ENCODE results near the gene AXIN1. TPM values are rescaled to one million over a fixed set of nuclear protein-coding genes. Genes with fewer than 3 reads are reported as not detected.

Gene AXIN1, protein sequence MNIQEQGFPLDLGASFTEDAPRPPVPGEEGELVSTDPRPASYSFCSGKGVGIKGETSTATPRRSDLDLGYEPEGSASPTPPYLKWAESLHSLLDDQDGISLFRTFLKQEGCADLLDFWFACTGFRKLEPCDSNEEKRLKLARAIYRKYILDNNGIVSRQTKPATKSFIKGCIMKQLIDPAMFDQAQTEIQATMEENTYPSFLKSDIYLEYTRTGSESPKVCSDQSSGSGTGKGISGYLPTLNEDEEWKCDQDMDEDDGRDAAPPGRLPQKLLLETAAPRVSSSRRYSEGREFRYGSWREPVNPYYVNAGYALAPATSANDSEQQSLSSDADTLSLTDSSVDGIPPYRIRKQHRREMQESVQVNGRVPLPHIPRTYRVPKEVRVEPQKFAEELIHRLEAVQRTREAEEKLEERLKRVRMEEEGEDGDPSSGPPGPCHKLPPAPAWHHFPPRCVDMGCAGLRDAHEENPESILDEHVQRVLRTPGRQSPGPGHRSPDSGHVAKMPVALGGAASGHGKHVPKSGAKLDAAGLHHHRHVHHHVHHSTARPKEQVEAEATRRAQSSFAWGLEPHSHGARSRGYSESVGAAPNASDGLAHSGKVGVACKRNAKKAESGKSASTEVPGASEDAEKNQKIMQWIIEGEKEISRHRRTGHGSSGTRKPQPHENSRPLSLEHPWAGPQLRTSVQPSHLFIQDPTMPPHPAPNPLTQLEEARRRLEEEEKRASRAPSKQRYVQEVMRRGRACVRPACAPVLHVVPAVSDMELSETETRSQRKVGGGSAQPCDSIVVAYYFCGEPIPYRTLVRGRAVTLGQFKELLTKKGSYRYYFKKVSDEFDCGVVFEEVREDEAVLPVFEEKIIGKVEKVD
- 19.6 and 35.4 TPM in 2 replicates for total RNA-seq (ENCODE audit: low replicate concordance)

DNA sequence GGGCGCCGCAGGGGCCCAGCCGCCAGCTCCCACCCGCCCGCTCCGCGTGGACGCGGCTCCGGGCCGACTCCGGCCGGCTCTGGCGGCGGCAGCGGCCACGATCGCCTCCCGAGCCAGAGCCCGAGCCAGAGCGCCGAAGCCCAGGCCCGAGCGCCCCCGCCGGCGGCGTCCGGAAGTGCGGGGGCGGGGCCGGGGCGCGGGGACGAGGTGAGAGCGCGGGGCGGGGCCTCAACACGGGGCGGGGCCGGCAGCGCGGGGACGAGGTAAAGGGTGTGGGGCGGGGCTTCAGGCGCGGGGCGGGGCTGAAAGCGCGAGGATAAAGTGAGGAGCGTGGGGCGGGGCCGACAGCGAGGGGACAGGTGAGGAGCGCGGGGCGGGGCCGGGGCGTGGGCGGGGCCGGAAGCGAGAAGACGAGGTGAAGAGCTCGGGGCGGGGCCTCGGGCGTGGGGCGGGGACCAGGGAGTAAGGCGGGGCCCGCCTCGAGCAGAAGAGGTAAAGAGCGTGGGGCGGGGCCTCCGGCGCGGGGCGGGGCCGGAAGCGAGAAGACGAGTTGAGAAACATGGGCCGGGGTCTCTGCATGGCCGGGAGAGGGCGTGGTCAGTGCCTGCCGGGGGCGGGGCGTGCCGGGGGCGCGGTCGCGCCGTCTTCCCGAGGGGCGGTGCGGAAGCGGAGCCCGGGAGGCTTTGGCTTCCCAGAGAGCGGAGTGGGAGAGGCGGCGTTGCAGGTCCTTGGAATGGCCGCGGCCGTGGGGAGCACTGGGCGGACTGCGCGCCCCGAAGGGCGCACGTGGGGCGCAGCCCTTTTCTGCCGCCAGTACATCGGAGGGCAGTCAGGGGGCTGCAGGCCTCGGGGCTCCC, at the start of gene AXIN1:
AXIN1 (minus strand) TSS at position 177 of the 857 bp plus-strand sequence. CDS start 5,698 bp downstream, outside the sequence.
- H3F3A ChIP-seq (ENCODE audit: low read depth), result no peaks in the 10 kb centered on the region
- no peaks in the 10 kb centered on the region for H3K36me3 ChIP-seq
- peaks cover 3% of the 10 kb centered on the region for H3K4me1 ChIP-seq
- Mint-ChIP-seq H3K4me3 (peak within 1 kb of the TSS; percentile 96), H3K36me3 (peaks cover 8% of the 10 kb centered on the region), H3K27ac (no peak within 1 kb of the TSS), H3K27me3 (ENCODE audit: insufficient read depth, low read depth) (peaks cover 3% of the 10 kb centered on the region), H3K4me1 (peaks cover 17% of the 10 kb centered on the region), H3K9me3 (no peaks in the 10 kb centered on the region)
- H3K27me3 ChIP-seq, result no peaks in the 10 kb centered on the region
- TF ChIP-seq, protein P1, sequence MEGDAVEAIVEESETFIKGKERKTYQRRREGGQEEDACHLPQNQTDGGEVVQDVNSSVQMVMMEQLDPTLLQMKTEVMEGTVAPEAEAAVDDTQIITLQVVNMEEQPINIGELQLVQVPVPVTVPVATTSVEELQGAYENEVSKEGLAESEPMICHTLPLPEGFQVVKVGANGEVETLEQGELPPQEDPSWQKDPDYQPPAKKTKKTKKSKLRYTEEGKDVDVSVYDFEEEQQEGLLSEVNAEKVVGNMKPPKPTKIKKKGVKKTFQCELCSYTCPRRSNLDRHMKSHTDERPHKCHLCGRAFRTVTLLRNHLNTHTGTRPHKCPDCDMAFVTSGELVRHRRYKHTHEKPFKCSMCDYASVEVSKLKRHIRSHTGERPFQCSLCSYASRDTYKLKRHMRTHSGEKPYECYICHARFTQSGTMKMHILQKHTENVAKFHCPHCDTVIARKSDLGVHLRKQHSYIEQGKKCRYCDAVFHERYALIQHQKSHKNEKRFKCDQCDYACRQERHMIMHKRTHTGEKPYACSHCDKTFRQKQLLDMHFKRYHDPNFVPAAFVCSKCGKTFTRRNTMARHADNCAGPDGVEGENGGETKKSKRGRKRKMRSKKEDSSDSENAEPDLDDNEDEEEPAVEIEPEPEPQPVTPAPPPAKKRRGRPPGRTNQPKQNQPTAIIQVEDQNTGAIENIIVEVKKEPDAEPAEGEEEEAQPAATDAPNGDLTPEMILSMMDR (IDR thresholded peaks at IDR 0.05), result peak; percentile 66
- no peak for TF ChIP-seq EZH2phosphoT487 (IDR thresholded peaks at IDR 0.05)
- peak within 1 kb of the TSS; percentile 87 for H3K4me2 ChIP-seq
- no peaks in the 10 kb centered on the region for H3K9me3 ChIP-seq (ENCODE audit: low read depth)
- H3K79me2 ChIP-seq (ENCODE audit: low read depth), result peaks cover 43% of the 10 kb centered on the region
- peak; percentile 100 for DNase-seq (ENCODE audit: low spot score)
- peaks cover 36% of the 10 kb centered on the region for H4K20me1 ChIP-seq (ENCODE audit: low read depth)
- H2AFZ ChIP-seq (replicated peaks), result peak within 1 kb of the TSS; percentile 74
- H3K4me3 ChIP-seq, result peak within 1 kb of the TSS; percentile 85
- no peak within 1 kb of the TSS for H3K27ac ChIP-seq
- peak within 1 kb of the TSS; percentile 88 for H3K9ac ChIP-seq

DNA sequence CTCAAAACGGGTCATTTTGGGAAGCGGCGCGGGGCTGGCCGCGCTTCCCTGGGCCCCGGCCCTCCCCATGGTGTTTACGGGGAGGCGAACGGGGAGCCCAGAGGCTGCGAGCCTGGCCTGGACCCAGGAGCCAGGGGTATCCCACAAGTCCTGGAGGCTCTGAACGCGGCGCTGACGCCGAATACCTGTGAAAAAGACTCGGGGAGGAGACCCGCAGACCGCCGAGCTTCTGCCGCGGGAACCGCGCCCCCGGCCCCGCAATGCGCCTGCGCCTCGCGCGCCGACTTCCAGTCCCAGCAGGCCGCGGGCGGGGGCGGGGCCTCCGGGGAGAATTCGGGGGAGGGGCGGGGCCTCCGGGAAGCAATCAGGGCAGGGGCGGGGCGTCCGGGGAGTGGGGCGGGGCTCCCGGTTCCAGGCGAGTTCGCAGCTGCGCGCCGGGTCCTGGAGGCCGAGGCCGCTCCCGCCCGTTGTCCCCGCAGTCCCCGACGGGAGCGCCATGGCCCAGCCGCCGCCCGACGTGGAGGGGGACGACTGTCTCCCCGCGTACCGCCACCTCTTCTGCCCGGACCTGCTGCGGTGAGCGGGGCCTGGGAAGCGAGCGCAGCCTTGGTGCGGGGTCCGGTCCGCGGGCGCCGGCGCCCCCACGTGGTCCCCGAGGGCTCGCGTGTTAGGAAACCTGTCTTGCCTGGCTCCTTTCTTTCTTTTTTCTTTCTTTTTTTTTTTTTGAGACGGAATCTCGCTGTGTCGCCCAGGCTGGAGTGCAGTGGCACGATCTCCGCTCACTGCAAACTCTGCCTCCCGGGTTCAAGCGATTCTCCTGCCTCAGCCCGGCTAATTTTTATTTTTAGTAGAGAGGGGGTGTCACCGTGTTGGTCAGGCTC, 49.2 kb upstream of the AXIN1 start, which contains the start of gene DECR2:
DECR2 (plus strand) TSS at position 418 of the 881 bp plus-strand sequence; CDS start at position 497, 79 bp downstream.
- Histone ChIP-seq H3K79me2 (ENCODE audit: low read depth) (peaks cover 6% of the 10 kb centered on the region), H3K4me1 (no peaks in the 10 kb centered on the region), H3F3A (ENCODE audit: low read depth) (peaks cover 57% of the 10 kb centered on the region), H3K9me3 (ENCODE audit: low read depth) (no peaks in the 10 kb centered on the region), H3K27ac (peak within 1 kb of the TSS; percentile 79), H3K36me3 (no peaks in the 10 kb centered on the region), H3K4me2 (peak within 1 kb of the TSS; percentile 79), H4K20me1 (ENCODE audit: low read depth) (peaks cover 26% of the 10 kb centered on the region), H3K27me3 (peaks cover under 1% of the 10 kb centered on the region), H3K9ac (peak within 1 kb of the TSS; percentile 55), H3K4me3 (peak within 1 kb of the TSS; percentile 69), H2AFZ (replicated peaks) (peak within 1 kb of the TSS; percentile 48)
- Mint-ChIP-seq H3K4me1 (peaks cover 14% of the 10 kb centered on the region), H3K36me3 (peaks cover 2% of the 10 kb centered on the region), H3K9me3 (no peaks in the 10 kb centered on the region), H3K4me3 (peak within 1 kb of the TSS; percentile 83), H3K27ac (no peak within 1 kb of the TSS), H3K27me3 (ENCODE audit: insufficient read depth, low read depth) (peaks cover 1% of the 10 kb centered on the region)
- peak; percentile 98 for DNase-seq (ENCODE audit: low spot score)
- TF ChIP-seq EZH2phosphoT487 (IDR thresholded peaks at IDR 0.05), result no peak
- TF ChIP-seq, protein P1 (IDR thresholded peaks at IDR 0.05), result peak; percentile 55
- TF ChIP-seq EZH2 (IDR thresholded peaks at IDR 0.05), result no peak

All from neural progenitor cell (in vitro differentiated cells).